Measurements from ENCODE around the gene ELN.
"Not testable (repeated sequence)": the region's sequence is repeated elsewhere in the genome, so short reads cannot be mapped to it uniquely, and the experiment has no call there.

The ELN gene

DNA sequence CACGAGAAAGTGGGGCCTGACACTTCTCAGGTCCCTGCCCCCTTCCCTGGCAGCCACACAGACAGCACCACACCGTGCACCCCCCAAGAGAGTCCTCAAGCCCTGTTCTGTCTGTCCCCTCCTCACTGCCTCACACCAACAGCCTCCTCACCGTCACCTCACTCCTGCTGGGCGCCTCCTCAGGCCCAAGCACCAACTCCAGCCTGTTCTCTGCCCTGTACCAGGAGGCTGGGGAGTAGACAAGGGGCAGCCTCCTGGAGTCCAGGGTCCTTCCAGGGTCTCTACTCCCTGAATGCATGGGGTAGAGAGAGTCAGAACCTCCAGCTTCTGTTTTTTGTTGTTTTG, 26.9 kb upstream of the ELN start:
- no peak for DNase-seq

GRCh38 chr7:74002474-74003017, 25.4 kb upstream of the ELN start:
- DNase-seq = no peak

DNA sequence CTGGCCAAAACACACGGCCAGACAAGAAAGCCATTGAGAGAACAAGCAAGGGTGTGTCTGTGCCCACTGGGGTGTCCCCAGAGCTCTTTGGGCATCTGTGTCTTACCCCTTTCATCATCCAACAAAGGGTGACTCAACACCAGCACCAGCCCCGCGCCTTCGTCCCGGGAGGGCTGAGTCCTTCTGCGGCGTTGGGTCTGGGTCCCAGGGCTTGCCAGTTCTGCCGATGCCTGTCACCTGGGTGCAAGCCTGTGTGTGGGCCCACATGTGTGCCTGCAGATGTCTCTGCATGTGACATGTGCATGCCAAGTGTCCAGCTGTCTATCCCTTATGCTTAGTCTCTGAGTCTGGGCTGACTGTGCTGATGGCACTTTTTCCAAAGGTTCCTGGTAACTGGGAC, 24.4 kb upstream of the ELN start:
- no peak for DNase-seq

DNA sequence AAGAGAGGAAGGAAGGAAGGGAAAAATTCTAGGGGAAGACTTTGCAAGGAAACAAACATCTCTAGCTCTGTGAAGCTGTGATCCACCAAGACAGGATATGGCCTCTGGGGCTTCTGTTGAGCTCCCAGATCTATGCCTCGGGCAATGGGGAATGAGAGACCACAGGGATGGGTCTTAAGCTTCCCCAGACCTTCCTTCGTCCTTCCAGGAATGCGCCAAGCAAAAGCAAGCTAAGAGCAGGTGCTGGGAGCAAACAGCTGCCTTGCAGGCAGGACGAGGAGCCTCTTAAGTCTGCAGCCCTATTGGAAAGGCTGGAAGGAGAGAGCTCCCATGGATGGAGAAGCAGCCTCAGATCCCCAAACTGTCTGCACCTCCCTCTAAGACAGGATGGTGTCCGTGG, 21.9 kb upstream of the ELN start:
- DNase-seq = no peak

- no peak for DNase-seq
These were observed 21.3 kb upstream of the ELN start for GRCh38 chr7:74006451-74007241.

DNA sequence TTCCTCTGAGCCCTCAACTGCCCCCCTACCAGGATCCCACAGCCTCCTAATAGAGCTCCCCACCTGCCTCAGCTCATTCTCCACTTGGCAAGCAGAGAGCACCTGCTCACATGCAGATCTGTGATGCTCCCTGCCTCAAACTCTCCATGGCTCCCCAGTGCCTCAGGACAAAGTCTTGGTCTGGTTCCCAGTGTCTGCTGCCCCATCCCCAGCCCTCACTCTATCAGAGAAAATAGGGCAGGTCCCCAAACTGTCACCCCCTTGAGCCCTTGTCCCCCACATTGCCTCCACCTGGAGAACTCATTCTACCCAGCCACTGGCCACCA, 20.8 kb upstream of the ELN start:
- no peak for DNase-seq

DNA sequence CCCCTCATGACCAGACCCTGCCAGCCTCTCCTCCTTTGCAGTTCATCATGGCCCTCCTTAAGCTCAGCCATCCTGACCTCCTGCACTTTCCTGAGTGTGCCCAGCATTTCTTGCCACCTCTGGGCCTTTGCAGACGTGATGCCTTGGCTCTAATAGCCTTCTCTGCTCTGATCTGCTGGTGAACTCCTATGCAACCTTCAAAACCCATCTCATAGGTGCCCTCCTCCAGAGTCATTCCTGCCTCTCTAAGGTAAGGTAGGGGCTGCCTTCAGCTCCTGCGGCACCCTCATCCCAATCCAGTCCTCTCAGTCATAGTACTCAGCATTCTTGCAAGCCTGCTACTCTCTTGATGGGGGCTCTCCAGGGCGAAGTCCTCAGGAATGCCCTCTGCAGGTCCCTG, 19.3 kb upstream of the ELN start:
- no peak for DNase-seq

DNA sequence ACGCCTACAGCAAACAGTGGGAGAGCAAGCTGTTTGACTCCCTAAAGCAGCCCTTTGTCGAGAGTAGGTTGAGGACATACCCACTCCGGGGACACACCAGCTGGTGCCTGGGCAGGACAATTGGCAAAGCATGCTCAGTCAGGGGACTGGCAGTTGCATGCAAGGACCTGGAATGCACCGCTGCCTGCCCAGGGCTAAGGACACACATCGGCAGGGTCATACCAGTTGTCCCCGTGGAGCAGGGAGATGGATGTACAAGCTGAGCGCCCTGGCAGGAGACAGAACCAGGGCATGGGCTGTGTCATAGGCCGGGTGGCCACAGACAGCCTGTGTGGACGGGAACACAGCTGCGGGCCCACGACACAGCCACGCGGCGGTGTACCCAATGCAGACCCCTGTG, 18.3 kb upstream of the ELN start:
- peak; percentile 42 for DNase-seq

DNA sequence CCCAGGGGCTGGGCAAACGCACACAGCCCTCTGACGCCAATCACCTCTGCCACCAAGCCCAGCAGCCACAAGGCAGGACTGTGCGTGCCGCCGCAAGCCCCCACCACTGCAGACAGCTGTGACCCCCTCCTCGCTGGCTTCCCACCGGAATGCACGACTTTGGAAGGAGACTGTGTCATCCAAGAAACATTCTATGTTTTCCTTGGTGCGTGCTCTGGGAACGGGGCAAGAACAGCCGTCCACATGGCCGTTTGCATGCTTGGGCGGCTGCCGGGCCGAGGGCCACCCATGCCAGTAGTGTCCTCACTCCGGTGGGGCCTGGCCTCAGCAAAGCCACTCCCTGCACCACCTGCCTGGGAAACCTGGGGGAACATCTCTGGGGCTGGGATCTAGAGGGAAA, 17.6 kb upstream of the ELN start:
- peak; percentile 55 for DNase-seq

DNA sequence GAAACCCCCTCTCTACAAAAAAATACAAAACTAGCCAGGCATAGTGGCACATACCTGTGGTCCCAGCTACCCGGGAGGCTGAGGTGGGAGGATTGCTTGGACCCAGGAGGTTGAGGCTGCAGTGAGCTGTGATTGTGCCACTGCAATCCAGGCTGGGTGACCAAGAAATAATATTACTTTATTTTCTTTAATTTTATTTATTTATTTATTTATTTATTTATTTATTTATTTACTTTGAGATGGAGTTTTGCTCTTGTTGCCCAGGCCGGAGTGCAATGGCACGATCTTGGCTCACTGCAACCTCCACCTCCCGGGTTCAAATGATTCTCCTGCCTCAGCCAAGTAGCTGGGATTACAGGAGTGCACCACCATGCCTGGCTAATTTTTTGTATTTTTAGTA, 16.6 kb upstream of the ELN start:
- DNase-seq = not testable (repeated sequence)

GRCh38 chr7:74012842-74013249, 15.1 kb upstream of the ELN start:
- no peak for DNase-seq

DNA sequence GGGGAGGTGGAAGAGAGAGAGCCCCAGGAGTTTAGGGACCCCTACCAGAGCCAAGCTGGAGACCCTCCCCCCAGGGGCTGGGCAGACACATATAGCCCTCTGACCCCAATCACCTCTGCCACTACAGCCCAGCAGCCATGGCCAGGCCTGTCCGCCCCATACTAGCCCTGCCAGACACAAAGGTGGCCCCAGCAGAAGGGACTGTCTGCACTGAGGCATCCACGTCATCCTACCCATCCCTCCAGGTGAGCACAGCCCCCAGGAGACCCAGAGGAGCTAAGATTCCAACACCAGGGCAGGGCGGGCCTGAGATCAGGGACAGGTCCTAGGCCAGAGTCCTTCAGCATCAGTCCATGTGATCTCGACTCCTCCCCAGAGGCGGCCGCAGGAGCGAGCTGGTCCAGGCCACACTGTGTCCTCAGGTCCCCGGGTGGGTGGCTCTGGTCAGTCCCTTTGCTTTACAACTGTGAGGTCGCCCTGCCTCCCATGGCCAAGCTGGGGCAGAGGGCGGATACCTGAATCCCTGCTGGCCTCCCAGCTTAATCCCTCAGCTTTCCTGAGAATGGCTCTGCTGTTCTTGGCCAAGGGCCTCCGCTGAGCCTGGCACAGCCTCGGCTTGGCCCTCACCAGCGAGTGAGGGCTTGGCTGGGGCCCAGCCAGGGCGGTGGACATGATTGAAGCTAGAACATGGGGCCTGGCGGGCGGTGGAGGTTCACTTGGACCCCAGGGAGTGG, 14.3 kb upstream of the ELN start:
- peak; percentile 83 for DNase-seq

- DNase-seq = no peak
These were observed 13.0 kb upstream of the ELN start for GRCh38 chr7:74014931-74015330.

GRCh38 chr7:74015670-74016069, 12.3 kb upstream of the ELN start:
- DNase-seq = no peak

GRCh38 chr7:74017125-74017524, 10.8 kb upstream of the ELN start:
- no peak for DNase-seq

- no peak for DNase-seq
These were observed 9.6 kb upstream of the ELN start for GRCh38 chr7:74018246-74018895.

- DNase-seq = no peak
These were observed 8.8 kb upstream of the ELN start for GRCh38 chr7:74019149-74019548.

GRCh38 chr7:74020390-74020789, 7.6 kb upstream of the ELN start:
- DNase-seq = no peak

DNA sequence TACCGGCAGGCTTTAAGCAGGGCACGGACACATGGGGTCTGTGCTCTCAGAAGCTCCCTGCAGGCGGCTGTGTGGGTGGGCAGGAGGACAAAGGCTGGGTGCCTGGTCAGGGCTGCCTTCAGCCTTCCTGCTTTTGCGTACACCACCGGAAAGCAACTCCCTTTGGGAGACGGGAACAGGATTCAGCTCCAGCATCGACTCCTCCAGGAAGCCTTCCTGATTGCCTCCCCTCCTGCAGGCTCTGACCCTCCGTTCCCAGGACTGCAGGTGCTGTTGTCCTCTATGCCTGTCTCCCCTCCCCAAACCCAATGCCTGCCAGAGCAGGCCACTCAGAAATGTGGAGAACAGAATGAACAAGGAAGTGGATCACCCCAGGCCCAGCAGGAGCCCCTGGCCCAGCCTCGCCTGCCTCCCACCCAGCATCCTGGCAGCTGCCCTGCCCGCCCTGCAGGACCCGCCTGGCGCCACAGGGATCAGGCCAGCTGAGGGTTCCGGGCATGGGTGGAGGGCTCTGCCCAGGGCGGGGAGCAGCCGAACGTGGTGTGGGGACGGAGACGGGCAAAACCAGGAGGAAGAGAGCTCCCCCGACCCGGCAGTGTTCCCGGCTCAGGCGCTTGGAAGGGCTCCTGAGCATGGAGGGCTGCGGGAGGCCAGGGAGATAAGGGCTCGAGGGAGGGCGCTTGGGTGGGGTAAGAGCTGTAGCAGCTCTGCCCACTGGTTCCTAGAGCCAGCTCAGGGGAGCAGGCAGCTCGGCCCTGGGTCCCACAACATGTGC, 6.2 kb upstream of the ELN start:
- no peak for DNase-seq

DNA sequence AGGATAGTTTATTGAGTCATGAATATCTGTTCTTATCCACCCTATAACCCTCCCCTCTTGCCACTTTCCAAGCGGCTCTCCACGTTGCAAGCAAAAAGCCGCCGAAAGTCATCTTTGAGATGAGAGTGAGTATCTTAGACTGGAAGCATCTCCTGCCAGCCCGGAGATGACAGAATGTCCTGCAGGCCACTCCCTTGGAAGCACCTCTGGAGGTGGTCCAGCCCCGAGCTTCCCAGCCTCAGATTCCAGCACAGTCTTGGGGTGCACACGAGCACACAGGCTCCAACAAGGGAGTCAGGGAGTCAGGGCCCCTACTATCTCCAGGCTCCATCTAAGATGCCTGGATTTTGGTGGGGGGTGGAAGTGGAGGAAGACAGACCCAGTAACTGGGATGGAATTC, 5.5 kb upstream of the ELN start:
- no peak for DNase-seq

GRCh38 chr7:74023092-74023536, 4.9 kb upstream of the ELN start:
- DNase-seq = no peak

DNA sequence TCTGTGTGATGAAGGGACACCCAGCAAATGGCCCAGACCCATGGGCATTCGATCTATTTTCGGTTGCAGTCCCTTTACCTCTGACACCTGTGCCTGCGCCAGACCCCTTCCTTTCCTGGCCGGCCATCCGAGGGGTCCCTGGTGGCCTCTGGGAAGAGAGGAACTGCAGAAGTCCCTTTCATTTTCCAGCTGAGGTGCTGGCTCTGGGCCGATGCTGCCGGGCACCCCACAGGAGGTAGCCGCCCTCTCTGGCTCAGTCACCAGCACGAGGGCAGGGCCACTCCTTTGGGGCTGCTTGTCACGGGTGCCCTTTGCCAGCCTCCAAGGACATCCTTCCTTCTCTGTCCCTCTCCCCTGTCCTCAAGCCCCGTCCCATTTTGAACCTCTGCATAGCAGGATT, 4.2 kb upstream of the ELN start:
- no peak for DNase-seq

- DNase-seq = no peak
These were observed 2.8 kb upstream of the ELN start for GRCh38 chr7:74025146-74025545.
